NCI-H524 (cell line): Measurements from ENCODE around the gene DSTN.

ENCODE experiments used
- DNase-seq, 2 experiments: peaks; one replicate each; lab custom pipeline; 2025; lab: John Stamatoyannopoulos, UW

Gene DSTN

GRCh38 chr20:17580895-17581294 lies 11.0 kb downstream of the DSTN start:
- DNase-seq: no peak

- DNase-seq: no peak
Measured at GRCh38 chr20:17583126-17583525, 13.3 kb downstream of the DSTN start.

GRCh38 chr20:17584689-17585088 lies 14.8 kb downstream of the DSTN start:
- no peak for DNase-seq

GRCh38 chr20:17586250-17586649 lies 16.4 kb downstream of the DSTN start:
- DNase-seq: no peak

GRCh38 chr20:17587148-17587547 lies 17.3 kb downstream of the DSTN start:
- no peak for DNase-seq

GRCh38 chr20:17587824-17588223 lies 17.9 kb downstream of the DSTN start:
- DNase-seq: no peak

GRCh38 chr20:17589161-17589834 lies 19.4 kb downstream of the DSTN start:
- no peak for DNase-seq

- DNase-seq: no peak
Measured at GRCh38 chr20:17590245-17590644, 20.4 kb downstream of the DSTN start.

GRCh38 chr20:17593902-17594301 lies 24.0 kb downstream of the DSTN start:
- DNase-seq: no peak

GRCh38 chr20:17594443-17594842 lies 24.6 kb downstream of the DSTN start:
- DNase-seq: no peak

GRCh38 chr20:17595856-17596255 lies 26.0 kb downstream of the DSTN start:
- DNase-seq: no peak

- DNase-seq: no peak
Measured at GRCh38 chr20:17598013-17598550, 28.2 kb downstream of the DSTN start.

- no peak for DNase-seq
Measured at GRCh38 chr20:17601957-17602356, 32.1 kb downstream of the DSTN start.

GRCh38 chr20:17602493-17602892 lies 32.6 kb downstream of the DSTN start:
- no peak for DNase-seq

- no peak for DNase-seq
Measured at GRCh38 chr20:17605131-17605660, 35.3 kb downstream of the DSTN start.

GRCh38 chr20:17606001-17606400 lies 36.1 kb downstream of the DSTN start:
- DNase-seq: no peak

- no peak for DNase-seq
Measured at GRCh38 chr20:17608701-17609497, 39.0 kb downstream of the DSTN start.

- no peak for DNase-seq
Measured at GRCh38 chr20:17609811-17610377, 40.0 kb downstream of the DSTN start.

GRCh38 chr20:17610566-17611289 lies 40.9 kb downstream of the DSTN start:
- no peak for DNase-seq

GRCh38 chr20:17611290-17611539 lies 41.3 kb downstream of the DSTN start:
- no peak for DNase-seq

GRCh38 chr20:17611540-17612286 lies 41.8 kb downstream of the DSTN start:
- DNase-seq: peak in 1 of 2 experiments; percentile 19
